ENCODE results near the gene KRT73.

The KRT73 gene

GRCh38 chr12:52661668-52662067, 43.3 kb upstream of the KRT73 start:
- no peak for TF ChIP-seq CTCF (IDR thresholded peaks at IDR 0.05; ENCODE audit: insufficient read depth, low read depth, low read length, missing control alignments)
- H3K4me3 ChIP-seq (ENCODE audit: low read depth, low read length), result no peak overlapping the region
- no peak for DNase-seq (ENCODE audit: low read depth)

- no peak for TF ChIP-seq CTCF (IDR thresholded peaks at IDR 0.05; ENCODE audit: insufficient read depth, low read depth, low read length, missing control alignments)
- H3K4me3 ChIP-seq (ENCODE audit: low read depth, low read length), result no peak overlapping the region
- no peak for DNase-seq (ENCODE audit: low read depth)
These were observed 42.7 kb upstream of the KRT73 start for GRCh38 chr12:52660934-52661499.

- TF ChIP-seq CTCF (IDR thresholded peaks at IDR 0.05; ENCODE audit: insufficient read depth, low read depth, low read length, missing control alignments), result no peak
- H3K4me3 ChIP-seq (ENCODE audit: low read depth, low read length), result no peak overlapping the region
- DNase-seq (ENCODE audit: low read depth), result no peak
These were observed 41.6 kb upstream of the KRT73 start for GRCh38 chr12:52659951-52660350.

- TF ChIP-seq CTCF (IDR thresholded peaks at IDR 0.05; ENCODE audit: insufficient read depth, low read depth, low read length, missing control alignments), result no peak
- DNase-seq (ENCODE audit: low read depth), result no peak
- H3K4me3 ChIP-seq (ENCODE audit: low read depth, low read length), result no peak overlapping the region
These were observed 41.0 kb upstream of the KRT73 start for GRCh38 chr12:52659395-52659794.

- no peak overlapping the region for H3K4me3 ChIP-seq (ENCODE audit: low read depth, low read length)
- TF ChIP-seq CTCF (IDR thresholded peaks at IDR 0.05; ENCODE audit: insufficient read depth, low read depth, low read length, missing control alignments), result no peak
- no peak for DNase-seq (ENCODE audit: low read depth)
These were observed 39.8 kb upstream of the KRT73 start for GRCh38 chr12:52658196-52658595.

- no peak overlapping the region for H3K4me3 ChIP-seq (ENCODE audit: low read depth, low read length)
- no peak for TF ChIP-seq CTCF (IDR thresholded peaks at IDR 0.05; ENCODE audit: insufficient read depth, low read depth, low read length, missing control alignments)
- DNase-seq (ENCODE audit: low read depth), result no peak
These were observed 39.0 kb upstream of the KRT73 start for GRCh38 chr12:52657250-52657902.

GRCh38 chr12:52656616-52657015, 38.3 kb upstream of the KRT73 start:
- H3K4me3 ChIP-seq (ENCODE audit: low read depth, low read length), result no peak overlapping the region
- TF ChIP-seq CTCF (IDR thresholded peaks at IDR 0.05; ENCODE audit: insufficient read depth, low read depth, low read length, missing control alignments), result no peak
- no peak for DNase-seq (ENCODE audit: low read depth)

Measured in GM12865 (cell line).